COR-L47 (cell line): ENCODE results near the gene RET.

Experiments used
- DNase-seq: peaks from one replicate; lab custom pipeline; 2025; lab: John Stamatoyannopoulos, UW

The RET gene

GRCh38 chr10:43076876-43077420, at the start of gene RET:
Gene RET (plus strand): TSS chr10:43077069. CDS start chr10:43077259, 190 bp downstream.
- no peak for DNase-seq

- DNase-seq, result no peak
These were observed 49.4 kb upstream of the RET start for GRCh38 chr10:43027331-43027955.

DNA sequence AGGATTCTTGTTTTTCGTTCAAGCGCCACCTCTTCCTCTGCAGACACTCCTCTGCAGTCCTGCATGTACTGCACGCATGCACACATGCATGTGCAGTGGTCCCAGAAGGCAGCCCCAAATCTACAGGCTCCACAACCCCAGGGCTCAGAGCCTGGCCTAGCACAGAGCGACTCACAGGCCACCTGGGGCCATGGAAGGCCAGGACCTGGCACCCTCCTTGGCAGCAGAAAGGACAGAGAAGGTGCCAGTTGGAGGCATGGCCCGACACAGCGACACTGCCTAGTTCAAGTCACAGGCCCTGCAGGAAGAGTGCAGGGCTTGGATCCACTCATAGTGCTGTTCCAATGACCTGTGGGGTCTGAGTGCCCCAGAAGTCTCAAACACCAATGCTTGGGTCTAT, 48.7 kb upstream of the RET start:
- DNase-seq, result no peak

GRCh38 chr10:43029043-43029442, 47.8 kb upstream of the RET start:
- DNase-seq, result no peak

DNA sequence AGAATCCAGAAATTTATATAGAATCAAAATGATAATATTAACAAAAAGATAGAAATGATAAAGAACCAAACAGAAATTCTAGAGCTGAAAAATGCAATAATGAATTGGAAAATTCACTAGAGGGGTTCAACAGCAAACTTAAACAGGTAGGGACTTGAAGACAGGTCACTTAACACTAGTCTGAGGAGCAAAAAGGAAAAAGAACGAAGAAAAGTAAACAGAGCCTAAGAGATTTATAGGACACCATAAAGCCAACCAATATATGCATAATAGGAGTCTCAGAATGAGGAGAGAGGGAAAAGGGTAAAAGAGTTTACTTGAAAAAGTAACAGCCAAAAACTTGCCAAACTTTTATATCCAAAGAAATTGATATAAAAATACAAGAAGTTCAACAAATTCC, 44.3 kb upstream of the RET start:
- DNase-seq, result no peak

GRCh38 chr10:43035800-43036199, 41.1 kb upstream of the RET start:
- DNase-seq, result no peak

DNA sequence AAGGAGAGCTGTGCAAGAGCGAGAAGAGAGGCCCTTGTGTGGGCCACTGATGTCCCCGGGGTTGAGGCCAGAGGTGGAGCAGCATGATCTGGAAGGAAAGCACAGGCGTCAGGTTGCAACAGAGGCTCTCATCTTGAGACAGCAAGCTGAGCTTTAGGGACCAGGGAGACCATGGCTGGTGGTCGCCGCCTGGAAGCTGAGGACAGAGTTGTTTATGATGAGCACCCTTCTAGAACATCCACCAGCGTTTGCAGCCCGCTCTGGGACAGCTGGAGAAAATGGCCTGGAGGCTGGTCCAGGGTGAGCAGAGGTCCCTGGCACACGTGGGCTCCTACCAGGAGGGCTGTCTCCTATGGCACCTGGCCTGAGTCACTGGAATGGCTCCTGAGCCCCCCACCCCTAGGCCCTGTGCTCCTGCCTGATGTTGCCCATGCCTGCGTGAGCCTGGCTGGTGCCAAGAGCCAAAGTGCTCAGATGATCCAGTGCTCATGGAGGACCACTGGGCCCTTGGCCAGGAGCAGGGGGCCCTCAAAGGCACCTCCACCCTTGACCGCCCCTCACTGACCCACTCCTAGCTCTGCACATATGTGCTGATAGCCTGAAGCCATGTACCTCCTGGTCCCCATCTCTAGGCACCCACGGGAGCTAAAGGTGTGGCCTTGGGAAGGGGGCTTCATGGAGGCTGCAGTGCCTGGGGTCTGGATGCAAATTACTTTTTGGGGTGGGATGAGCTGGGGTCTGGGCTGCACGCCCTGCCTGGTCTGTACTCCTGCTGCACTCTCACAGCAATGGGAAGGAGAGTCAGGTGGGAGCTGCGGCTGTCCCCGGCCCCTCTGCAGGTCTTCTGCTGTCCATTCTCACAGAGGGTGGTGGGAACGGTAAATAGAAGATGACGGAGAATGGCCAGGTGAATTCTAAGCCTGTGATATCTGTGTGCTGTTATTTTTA, 40.1 kb upstream of the RET start:
- no peak for DNase-seq

DNA sequence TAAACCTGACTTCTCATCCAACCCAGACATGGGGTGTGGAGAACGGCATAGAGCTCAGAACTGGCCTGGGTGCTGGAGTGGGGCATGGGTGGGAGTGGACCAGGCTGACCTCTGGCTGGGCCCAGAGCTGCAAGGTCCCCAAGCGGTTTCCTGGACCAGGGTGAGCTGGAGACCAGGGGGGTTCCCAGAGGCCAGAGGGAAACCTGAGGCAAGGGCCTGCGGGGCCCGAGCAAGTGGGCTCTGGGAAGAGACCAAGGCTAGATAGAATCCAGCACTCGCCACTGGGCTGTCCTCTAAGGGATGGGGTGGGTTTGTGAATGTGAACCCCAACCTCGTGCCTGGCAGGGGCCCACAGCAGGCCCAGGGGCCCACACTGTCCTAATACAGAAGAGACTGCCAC, 39.4 kb upstream of the RET start:
- no peak for DNase-seq

DNA sequence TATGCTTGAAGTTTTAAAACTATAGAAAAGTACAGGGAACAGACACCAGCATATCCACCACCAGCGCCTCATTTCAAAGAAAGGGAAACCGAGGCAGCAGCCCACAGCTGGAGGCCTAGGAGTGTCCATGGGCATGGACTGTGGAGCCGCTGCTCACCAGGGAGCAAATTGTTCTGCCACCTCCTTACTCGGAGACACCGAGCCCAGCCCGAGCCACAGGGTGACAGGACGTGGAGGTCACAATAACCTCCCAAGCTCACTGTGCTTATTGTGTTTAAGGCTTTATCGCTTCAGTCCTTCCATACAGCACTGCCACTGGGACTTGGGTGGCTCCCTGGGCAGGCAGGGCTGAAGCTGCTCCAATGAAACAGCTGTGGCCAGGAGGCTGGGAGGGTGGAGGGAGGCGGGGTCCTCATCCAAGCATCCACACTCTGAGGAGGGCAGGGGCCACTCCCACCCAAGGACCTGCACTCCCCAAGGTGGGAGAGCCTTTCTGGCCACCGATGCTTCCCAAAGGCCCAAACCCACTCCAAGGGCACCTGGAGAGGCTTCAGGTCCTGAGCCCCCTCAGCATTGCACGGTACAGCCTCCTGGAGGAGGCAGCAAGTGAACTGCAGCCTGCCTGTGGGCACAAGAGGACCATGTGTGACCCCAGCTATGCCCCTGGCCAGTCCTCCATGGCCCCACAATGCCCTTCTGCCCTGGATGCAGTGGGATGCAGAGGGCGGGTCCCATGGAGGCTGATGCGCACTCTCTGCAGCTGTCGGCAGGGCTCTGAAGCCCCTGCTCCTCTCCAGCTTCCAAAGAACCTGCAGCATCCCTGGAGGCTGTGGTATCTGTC, 38.7 kb upstream of the RET start:
- DNase-seq, result no peak

GRCh38 chr10:43038783-43039623, 37.9 kb upstream of the RET start:
- DNase-seq, result no peak

GRCh38 chr10:43039624-43040481, 37.0 kb upstream of the RET start:
- no peak for DNase-seq

DNA sequence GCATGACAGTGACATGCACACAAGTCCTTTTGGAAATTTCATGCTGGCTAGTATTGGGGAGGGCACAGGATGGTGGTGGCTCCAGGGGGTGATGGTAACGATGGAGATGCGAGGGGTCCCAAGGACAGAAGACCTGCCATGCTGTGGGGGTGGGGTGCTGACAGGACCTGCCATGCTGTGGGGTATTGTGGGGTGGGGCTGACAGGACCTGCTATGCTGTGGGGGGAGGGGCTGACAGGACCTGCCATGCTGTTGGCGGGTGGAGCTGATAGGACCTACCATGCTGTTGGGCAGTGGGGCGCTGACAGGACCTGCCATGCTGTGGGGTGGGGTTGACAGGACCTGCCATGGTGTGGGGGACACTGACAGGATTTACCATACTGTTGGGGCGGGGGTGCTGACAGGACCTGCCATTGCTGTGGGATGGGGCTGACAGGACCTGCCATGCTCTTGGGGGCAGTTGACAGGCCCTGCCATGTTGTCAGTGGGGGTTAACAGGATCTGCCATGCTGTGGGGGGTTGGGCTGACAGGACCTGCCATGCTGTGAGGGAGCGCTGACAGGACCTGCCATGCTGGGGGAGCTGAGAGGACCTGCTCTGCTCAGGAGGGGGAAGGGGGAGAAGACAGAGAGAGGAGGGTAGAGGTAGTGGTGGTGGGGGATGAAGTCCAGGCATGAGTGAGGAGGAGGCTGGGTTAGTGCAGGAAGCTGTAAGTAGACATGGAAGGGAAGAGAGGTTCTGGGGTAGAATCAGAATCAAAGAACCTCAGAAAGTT, 36.2 kb upstream of the RET start:
- DNase-seq, result no peak

- no peak for DNase-seq
These were observed 35.2 kb upstream of the RET start for GRCh38 chr10:43041422-43042342.

- DNase-seq, result no peak
These were observed 34.1 kb upstream of the RET start for GRCh38 chr10:43042503-43043341.

DNA sequence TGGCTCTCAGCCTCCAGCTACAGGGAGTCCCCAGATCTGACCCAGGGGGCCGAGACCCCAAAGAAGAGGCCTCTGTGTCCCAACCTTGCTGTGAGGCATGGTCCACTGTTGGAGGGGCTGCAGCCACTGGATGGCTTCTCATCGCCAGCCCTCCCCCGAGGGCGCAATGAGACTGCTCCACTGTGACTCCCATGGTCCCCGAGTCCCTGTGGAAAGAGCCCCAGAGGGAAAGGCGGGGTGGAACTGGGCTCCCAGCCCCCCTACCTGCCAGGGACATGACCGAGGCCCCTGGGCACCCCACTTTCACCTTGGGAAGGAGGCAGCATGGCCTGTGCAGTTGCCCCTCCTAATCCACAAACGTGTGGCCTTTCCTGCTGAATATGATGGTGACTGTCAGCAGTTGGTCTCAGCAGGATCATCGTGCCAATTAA, 33.5 kb upstream of the RET start:
- DNase-seq, result no peak

DNA sequence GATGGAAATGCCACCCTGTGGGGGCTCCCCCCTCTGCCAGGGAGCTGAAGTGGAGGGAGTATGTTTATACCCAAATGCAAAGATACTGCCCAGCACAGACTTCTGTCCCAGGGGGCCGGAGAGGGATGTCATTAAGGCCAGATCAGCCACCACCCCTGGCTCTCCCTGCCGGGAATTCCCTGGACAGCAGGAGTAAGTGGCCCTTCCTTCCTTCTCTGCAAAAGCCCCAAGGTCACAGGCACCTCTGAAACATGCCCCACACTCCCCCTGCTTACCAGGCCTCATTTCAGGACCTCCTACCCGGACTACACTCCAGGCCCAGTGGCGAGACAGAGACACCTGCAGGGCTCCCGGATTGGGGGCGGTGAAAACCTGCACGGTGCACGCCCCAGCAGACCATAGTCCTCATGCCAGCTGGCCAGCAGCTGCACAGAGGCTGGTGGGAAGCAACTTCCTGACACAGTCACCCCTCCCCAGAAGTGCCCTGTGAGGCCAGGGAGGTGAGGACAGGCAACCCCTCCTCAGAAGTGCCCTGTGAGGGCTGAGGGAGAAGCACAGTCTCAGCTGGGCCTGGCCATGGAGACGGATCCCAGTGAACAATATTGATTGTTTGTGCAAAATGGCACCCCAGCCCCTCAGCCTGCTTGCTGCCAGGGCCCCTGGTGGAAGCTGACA, 33.0 kb upstream of the RET start:
- DNase-seq, result no peak

DNA sequence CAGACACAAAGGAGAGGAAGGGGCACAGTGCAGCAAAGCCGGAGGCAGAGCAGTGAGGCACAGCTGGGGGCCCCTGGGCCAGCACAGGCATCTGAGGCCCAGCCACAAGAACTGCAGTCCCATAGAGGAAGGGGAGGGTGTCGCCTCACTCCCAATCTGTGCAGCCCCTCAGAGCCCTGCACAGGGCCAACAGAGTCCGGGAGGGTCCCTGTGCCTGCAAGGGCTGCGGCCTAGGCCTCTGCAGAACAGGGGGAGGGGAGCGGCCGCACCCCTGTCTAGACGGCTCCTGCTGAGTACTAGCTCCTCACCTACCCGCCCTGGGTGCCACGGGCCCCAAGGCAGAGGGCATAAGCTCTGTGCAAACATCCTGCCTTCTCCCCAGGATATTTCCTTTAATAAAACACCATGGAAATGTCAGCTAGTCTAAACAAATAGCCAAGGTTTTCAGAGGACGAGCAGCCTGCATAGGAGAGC, 32.4 kb upstream of the RET start:
- DNase-seq, result peak; percentile 7
